Kidney glomerular epithelial cell (primary cell): ENCODE data around the gene PCDHB9.
"Not testable (repeated sequence)": the region's sequence is repeated elsewhere in the genome, so short reads cannot be mapped to it uniquely, and the experiment has no call there.

ENCODE experiments used
- DNase-seq: peaks from one replicate; lab custom pipeline; 2025; lab: John Stamatoyannopoulos, UW

Gene PCDHB9

DNA sequence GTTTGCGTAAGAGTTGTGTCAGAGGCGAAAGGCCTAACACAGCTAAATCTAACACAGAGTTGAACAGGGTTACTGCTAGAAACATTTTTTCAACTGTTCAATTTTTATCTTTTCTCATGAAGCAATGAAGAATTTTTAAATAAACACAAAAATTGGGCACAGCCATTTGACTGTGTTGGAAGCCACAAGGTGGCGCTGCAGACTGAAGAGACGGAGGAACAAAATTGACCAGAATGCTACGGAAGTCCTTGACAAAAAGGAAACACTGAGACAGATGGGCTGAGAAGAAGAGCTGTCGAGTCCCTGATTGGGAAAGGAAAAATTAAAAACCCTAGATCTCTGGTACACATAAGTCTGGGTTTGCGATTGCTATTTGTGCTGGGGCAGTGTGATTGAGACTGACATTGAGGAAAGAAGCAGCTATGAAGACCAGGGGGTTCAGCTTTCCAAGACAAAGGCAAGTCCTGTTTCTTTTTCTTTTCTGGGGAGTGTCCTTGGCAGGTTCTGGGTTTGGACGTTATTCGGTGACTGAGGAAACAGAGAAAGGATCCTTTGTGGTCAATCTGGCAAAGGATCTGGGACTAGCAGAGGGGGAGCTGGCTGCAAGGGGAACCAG is at the start of gene PCDHB9:
TSS of gene PCDHB9 (plus strand) at position 265 of the 616 bp plus-strand sequence. CDS start at position 423, 158 bp downstream.
- peak; percentile 6 for DNase-seq

GRCh38 chr5:141137346-141137745 is 49.6 kb upstream of the PCDHB9 start:
- DNase-seq, result not testable (repeated sequence)

DNA sequence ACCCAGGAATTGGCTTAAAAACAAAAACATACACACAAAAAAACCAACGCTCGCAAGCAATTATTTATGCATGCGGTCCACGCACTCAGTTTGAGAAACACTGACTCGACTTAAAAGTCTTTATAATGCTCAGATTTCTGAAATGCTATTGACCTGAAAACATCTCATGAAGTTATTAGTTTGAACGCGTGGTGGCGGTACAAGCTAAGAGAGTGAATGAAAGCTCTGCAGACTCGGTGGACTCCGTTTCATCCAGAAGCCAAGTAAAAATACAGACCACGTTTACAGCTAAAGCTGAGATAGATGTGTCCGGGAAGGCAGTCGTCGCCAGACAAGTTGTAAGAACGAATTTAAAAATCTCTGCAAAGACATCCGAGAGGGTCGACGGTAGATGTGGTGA is 37.1 kb upstream of the PCDHB9 start, which contains the start of gene PCDHB6:
TSS of gene PCDHB6 (plus strand) at position 246 of the 400 bp plus-strand sequence. CDS start 201 bp downstream, outside the sequence.
- peak; percentile 36 for DNase-seq

- DNase-seq, result no peak
Measured at GRCh38 chr5:141150224-141150992, 36.6 kb upstream of the PCDHB9 start.

DNA sequence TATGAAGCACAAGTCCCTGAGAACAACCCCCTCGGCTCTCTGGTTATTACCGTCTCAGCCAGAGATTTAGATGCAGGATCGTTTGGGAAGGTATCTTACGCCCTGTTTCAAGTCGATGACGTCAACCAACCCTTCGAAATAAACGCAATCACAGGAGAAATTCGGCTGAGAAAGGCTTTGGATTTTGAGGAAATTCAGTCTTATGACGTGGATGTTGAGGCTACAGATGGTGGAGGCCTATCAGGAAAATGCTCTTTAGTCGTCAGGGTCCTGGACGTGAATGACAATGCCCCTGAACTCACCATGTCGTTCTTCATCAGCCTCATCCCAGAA is 36.0 kb upstream of the PCDHB9 start:
- no peak for DNase-seq

- DNase-seq, result not testable (repeated sequence)
Measured at GRCh38 chr5:141151632-141152031, 35.3 kb upstream of the PCDHB9 start.

DNA sequence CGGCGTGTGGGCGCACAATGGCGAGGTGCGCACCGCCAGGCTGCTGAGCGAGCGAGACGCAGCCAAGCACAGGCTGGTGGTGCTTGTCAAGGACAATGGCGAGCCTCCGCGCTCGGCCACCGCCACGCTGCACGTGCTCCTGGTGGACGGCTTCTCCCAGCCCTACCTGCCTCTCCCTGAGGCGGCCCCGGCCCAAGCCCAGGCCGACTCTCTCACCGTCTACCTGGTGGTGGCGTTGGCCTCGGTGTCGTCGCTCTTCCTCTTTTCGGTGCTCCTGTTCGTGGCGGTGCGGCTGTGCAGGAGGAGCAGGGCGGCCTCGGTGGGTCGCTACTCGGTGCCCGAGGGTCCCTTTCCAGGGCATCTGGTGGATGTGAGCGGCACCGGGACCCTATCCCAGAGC is 34.9 kb upstream of the PCDHB9 start:
- DNase-seq, result not testable (repeated sequence)

DNA sequence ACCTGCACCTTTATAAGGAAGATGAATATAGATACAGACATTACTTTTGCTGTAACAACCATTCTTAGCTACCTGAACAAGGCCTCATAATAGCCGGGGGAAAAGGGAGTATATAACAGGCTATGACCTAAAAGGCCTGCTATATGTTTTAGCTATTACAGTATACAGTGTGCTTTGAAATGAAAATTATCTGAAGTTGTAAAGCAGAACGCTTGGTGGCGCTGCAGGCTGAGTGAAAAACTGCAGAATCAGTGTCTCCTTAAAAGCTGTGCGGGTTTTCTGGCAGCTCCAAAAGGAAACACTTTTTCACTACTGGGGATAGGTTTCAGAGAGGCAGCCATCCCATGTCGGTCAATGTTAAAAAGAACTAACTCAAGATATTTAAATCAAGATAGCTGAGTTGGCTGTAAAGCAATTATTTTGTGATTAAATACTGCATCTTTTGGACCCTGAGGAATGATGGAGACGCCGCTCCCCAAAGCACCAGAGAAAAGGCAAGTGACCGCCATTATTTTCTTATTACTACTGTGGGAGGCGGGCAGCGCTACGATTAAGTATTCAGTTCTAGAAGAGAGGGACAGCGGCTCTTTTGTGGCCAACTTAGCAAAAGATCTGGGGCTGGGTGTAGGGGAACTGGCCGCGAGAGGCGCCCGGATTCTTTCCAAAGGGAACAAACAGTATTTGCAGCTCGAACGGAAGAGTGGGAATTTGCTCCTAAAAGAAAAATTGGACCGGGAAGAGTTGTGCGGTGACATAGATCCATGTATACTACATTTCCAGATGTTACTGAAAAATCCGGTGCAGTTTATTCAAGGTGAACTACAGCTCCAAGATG is 31.2 kb upstream of the PCDHB9 start:
- DNase-seq, result no peak

DNA sequence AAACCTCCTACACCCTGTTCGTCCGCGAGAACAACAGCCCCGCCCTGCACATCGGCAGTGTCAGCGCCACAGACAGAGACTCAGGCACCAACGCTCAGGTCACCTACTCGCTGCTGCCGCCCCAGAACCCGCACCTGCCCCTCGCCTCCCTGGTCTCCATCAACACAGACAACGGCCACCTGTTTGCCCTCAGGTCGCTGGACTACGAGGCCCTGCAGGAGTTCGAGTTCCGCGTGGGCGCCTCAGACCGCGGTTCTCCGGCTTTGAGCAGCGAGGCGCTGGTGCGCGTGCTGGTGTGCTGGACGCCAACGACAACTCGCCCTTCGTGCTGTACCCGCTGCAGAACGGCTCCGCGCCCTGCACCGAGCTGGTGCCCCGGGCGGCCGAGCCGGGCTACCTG is 29.6 kb upstream of the PCDHB9 start:
- not testable (repeated sequence) for DNase-seq

DNA sequence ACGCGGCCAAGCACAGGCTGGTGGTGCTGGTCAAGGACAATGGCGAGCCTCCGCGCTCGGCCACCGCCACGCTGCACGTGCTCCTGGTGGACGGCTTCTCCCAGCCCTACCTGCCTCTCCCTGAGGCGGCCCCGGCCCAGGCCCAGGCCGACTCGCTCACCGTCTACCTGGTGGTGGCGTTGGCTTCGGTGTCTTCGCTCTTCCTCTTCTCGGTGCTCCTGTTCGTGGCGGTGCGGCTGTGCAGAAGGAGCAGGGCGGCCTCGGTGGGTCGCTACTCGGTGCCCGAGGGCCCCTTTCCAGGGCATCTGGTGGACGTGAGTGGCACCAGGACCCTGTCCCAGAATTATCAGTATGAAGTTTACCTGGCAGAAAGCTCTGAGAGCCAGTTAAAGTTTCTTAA is 29.1 kb upstream of the PCDHB9 start:
- DNase-seq, result not testable (repeated sequence)

GRCh38 chr5:141172381-141173204 is 14.4 kb upstream of the PCDHB9 start, which contains the start of gene PCDHB7:
Gene PCDHB7, plus strand, starts transcription at chr5:141172644. Its CDS starts 192 bp downstream, at chr5:141172836.
- DNase-seq, result peak; percentile 22

- not testable (repeated sequence) for DNase-seq
Measured at GRCh38 chr5:141174291-141175104, 12.5 kb upstream of the PCDHB9 start.

DNA sequence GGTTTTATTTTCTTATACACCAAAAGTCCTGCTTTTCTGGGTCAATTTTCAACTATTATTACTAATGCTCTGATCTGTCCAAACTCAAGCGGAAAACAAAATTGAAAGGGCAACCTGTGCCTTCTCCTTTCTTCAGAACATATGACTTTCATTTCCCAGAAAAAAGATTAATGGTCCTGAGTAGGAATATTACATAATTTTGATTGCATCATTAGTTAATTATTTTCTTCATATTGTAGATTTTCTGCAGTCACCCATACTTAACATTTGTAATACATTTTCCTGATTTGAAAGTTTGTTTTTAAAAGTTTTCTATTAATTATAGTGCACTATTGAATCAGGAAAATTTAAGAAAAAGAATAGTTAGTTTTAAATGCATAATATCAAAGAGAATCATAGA is 11.0 kb upstream of the PCDHB9 start:
- no peak for DNase-seq

DNA sequence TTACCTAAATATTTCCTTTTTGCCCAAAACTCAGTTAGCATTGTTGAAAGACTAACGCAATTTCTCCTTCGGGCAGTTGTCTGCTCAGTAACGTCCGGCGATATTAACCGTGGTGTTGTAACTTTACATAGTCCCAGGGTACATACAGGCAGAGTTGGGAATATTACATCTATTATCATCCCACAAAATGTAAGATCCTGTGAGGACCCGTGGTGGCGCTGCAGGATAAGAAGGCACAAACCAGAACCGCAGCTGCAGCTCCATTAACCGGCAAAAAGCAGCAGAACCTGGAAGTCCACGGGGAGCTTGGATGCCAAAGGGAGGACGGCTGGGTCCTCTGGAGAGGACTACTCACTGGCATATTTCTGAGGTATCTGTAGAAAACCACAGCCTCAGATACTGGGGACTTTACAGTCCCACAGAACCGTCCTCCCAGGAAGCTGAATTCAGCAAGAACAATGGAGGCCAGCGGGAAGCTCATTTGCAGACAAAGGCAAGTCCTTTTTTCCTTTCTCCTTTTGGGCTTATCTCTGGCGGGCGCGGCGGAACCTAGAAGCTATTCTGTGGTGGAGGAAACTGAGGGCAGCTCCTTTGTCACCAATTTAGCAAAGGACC is 9.3 kb upstream of the PCDHB9 start, which contains the start of gene PCDHB8:
TSS of gene PCDHB8 (plus strand) at position 214 of the 615 bp plus-strand sequence. CDS start at position 459, 245 bp downstream.
- not testable (repeated sequence) for DNase-seq

GRCh38 chr5:141179371-141179770 is 7.6 kb upstream of the PCDHB9 start:
- DNase-seq, result not testable (repeated sequence)

GRCh38 chr5:141179876-141180275 is 7.1 kb upstream of the PCDHB9 start:
- not testable (repeated sequence) for DNase-seq

DNA sequence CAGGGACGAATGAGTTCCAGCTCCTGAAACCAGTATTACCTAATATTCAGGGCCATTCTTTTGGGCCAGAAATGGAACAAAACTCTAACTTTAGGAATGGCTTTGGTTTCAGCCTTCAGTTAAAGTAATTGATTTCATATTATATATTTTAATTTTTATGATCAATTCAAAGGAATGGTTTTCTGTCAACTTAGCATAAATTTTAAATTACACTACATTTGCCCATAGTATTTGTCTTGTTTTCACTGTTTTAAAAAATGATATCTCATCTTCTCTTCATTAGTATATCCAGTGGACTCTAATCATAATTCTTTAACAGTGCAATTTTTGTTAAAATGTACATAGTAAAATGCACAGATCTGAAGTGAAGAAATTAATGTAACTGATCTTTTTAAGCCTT is 6.6 kb upstream of the PCDHB9 start:
- no peak for DNase-seq

DNA sequence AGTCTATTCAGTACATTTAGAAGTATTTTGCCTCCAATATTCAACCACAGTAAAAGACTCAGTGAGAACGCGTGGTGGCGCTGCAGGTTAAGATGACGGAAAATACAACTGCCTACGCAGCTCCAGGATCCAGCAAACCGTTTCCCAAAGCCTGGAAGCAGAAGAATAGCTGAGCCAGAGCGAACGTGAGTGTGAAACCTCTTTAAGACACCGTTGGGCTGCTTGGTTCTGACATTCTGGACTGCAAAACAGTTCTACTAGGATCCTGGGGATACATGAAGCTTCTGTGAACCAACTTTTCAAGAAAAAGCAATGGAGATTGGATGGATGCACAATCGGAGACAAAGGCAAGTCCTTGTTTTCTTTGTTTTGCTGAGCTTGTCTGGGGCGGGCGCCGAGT is 4.7 kb upstream of the PCDHB9 start, which contains the start of gene PCDHB16:
TSS of gene PCDHB16 (plus strand) at position 140 of the 400 bp plus-strand sequence. CDS start at position 313, 173 bp downstream.
- DNase-seq, result peak; percentile 23

DNA sequence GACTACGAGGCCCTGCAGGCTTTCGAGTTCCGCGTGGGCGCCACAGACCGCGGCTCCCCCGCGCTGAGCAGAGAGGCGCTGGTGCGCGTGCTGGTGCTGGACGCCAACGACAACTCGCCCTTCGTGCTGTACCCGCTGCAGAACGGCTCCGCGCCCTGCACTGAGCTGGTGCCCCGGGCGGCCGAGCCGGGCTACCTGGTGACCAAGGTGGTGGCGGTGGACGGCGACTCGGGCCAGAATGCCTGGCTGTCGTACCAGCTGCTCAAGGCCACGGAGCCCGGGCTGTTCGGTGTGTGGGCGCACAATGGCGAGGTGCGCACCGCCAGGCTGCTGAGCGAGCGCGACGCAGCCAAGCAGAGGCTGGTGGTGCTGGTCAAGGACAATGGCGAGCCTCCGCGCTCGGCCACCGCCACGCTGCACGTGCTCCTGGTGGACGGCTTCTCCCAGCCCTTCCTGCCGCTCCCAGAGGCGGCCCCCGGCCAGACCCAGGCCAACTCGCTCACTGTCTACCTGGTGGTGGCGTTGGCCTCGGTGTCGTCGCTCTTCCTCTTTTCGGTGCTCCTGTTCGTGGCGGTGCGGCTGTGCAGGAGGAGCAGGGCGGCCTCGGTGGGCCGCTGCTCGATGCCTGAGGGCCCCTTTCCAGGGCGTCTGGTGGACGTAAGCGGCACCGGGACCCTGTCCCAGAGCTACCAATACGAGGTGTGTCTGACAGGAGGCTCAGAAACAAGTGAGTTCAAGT is 2.7 kb upstream of the PCDHB9 start:
- not testable (repeated sequence) for DNase-seq
